Neural cell (in vitro differentiated cells): Measurements from ENCODE around the gene CBX2. TPM values are rescaled to one million over a fixed set of nuclear protein-coding genes. Genes with fewer than 3 reads are reported as not detected.

Experiments used
- H2AFZ ChIP-seq: fragments of 200-600, 300-800 bp; sonication (generic), shearing (Covaris generic); 2 replicates; pipeline ENCODE4 v1.6.0; 2014; ENCODE audit warnings: low read depth, mild to moderate bottlenecking, antibody characterized with exemption, low read length, moderate library complexity
- H3F3A ChIP-seq: fragments of 200-600 bp; shearing (Covaris generic); 2 replicates; pipeline ENCODE4 v1.6.1; 2016; ENCODE audit warnings: mild to moderate bottlenecking, moderate library complexity, mixed read lengths, antibody characterized with exemption, low read length; ENCODE audit not compliant: insufficient read depth, poor library complexity, severe bottlenecking
- H3K27ac ChIP-seq: fragments of 200-600, 300-800 bp; sonication (generic), shearing (Covaris generic); 2 replicates; pipeline ENCODE4 v1.5.1; 2014; ENCODE audit warnings: mild to moderate bottlenecking, low read length, moderate library complexity
- H3K27me3 ChIP-seq: fragments of 300-800, 200-600 bp; sonication (generic), shearing (Covaris generic); 2 replicates; pipeline ENCODE4 v1.6.0; 2014; ENCODE audit warnings: mild to moderate bottlenecking, low read depth, low read length, moderate library complexity; ENCODE audit not compliant: insufficient read depth
- H3K36me3 ChIP-seq: fragments of 300-800, 200-600 bp; sonication (generic), shearing (Covaris generic); 2 replicates; pipeline ENCODE4 v1.5.1; 2014; ENCODE audit warnings: mild to moderate bottlenecking, antibody characterized with exemption, low read length, moderate library complexity; ENCODE audit not compliant: insufficient read depth
- H3K4me2 ChIP-seq: fragments of 300-800, 200-600 bp; sonication (generic), shearing (Covaris generic); 2 replicates; pipeline ENCODE4 v1.6.0; 2014; ENCODE audit warnings: mild to moderate bottlenecking, low read length
- H3K4me3 ChIP-seq: fragments of 300-800, 200-600 bp; sonication (generic), shearing (Covaris generic); 2 replicates; pipeline ENCODE4 v1.5.1; 2014; ENCODE audit warnings: mild to moderate bottlenecking, low read length, moderate library complexity
- H3K79me2 ChIP-seq: fragments of 200-600 bp; shearing (Covaris generic); replicated peaks from 2 replicates; pipeline ENCODE4 v1.6.0; 2014; ENCODE audit warnings: mild to moderate bottlenecking, low read length, moderate library complexity; ENCODE audit not compliant: insufficient read depth
- H3K9ac ChIP-seq: fragments of 300-800, 200-600 bp; sonication (generic), shearing (Covaris generic); 2 replicates; pipeline ENCODE4 v1.6.1; 2016; ENCODE audit warnings: mild to moderate bottlenecking, low read length, mixed read lengths
- H3K9me2 ChIP-seq: fragments of 200-600 bp; shearing (Covaris generic); 2 replicates; pipeline ENCODE4 v1.6.1; 2016; ENCODE audit warnings: mild to moderate bottlenecking, low read length, mixed read lengths; ENCODE audit not compliant: insufficient read depth
- H3K9me3 ChIP-seq: fragments of 200-600, 300-800 bp; sonication (generic), shearing (Covaris generic); 2 replicates; pipeline ENCODE4 v1.6.1; 2016; ENCODE audit warnings: mild to moderate bottlenecking, mixed run types, low read length, moderate library complexity, mixed read lengths
- H4K20me1 ChIP-seq: fragments of 200-600 bp; shearing (Covaris generic); 2 replicates; pipeline ENCODE4 v1.6.1; 2016; ENCODE audit warnings: mild to moderate bottlenecking, mixed run types; ENCODE audit not compliant: insufficient read depth
- EP300 ChIP-seq: fragments of 450-650 bp; conservative IDR thresholded peaks from 2 replicates; pipeline ENCODE4 v1.6.1; 2014; ENCODE audit warnings: antibody characterized with exemption, mild to moderate bottlenecking, moderate library complexity; ENCODE audit not compliant: poor library complexity, severe bottlenecking
- EZH2 ChIP-seq: fragments of 200-600, 300-800 bp; shearing (Covaris generic), sonication (generic); IDR thresholded peaks from 2 replicates; pipeline ENCODE4 v1.6.1; 2014; ENCODE audit warnings: antibody characterized with exemption, low read length, borderline replicate concordance, mild to moderate bottlenecking; ENCODE audit not compliant: insufficient read depth, poor library complexity, severe bottlenecking
- MXI1 ChIP-seq: fragments of 450-650 bp; conservative IDR thresholded peaks from 2 replicates; pipeline ENCODE4 v1.6.1; 2014; ENCODE audit warnings: antibody characterized with exemption, mild to moderate bottlenecking; ENCODE audit not compliant: poor library complexity, severe bottlenecking
- POLR2AphosphoS5 ChIP-seq: IDR thresholded peaks from 2 replicates; pipeline ENCODE4 v1.6.1; 2012
- RAD21 ChIP-seq: fragments of 450-650 bp; conservative IDR thresholded peaks from 2 replicates; pipeline ENCODE4 v1.6.1; 2014; ENCODE audit warnings: antibody characterized with exemption, mild to moderate bottlenecking, moderate library complexity
- SMC3 ChIP-seq: fragments of 450-650 bp; conservative IDR thresholded peaks from 2 replicates; pipeline ENCODE4 v1.6.1; 2014; ENCODE audit warnings: antibody characterized with exemption, mild to moderate bottlenecking, moderate library complexity; ENCODE audit not compliant: poor library complexity
- TAF1 ChIP-seq: IDR thresholded peaks from 2 replicates; pipeline ENCODE4 v1.6.1; 2012; ENCODE audit warnings: low read depth
- polyA plus RNA-seq: library from polyadenylated mRNA; depleted of rRNA; stranded (reverse); fragments of >200 nt; gene quantifications from 2 replicates; pipeline ENCODE4 v1.2.3, GENCODE V29; 2014
- TF ChIP-seq, protein P1 (sequence below): IDR thresholded peaks from 2 replicates; pipeline ENCODE4 v1.6.1; 2012; ENCODE audit warnings: borderline replicate concordance
- TF ChIP-seq, protein P2 (sequence below): fragments of 450-650 bp; IDR thresholded peaks from 2 replicates; pipeline ENCODE4 v1.5.1; 2014; ENCODE audit warnings: antibody characterized with exemption, mild to moderate bottlenecking, moderate library complexity; ENCODE audit not compliant: poor library complexity, severe bottlenecking

Gene CBX2
- polyA plus RNA-seq, 1 donor from 2014 or later, result 16.9 TPM

DNA sequence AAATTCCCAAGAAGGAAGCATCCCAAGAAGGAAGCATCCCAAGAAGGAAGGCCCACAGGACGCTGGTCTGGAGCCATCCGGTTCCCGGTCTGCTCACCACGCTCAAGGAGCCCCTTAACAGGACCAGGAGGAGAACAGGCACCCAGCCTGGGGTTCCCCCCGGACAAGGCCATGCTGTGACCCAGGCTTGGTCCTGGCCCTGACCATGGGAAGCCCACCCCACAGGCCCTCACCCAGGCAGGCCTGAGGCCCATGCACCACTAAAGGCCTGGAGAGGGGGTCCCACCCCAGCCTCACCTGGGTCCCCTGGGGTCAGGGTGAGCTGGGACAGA lies 47.5 kb upstream of the CBX2 start:
- no peaks in the 10 kb centered on the region for H4K20me1 ChIP-seq
- H3K4me2 ChIP-seq, result no peak overlapping the region
- H3K36me3 ChIP-seq, result no peaks in the 10 kb centered on the region
- H3K9ac ChIP-seq, result no peak overlapping the region
- no peaks in the 10 kb centered on the region for H3K27me3 ChIP-seq
- H3K9me2 ChIP-seq, result no peaks in the 10 kb centered on the region
- no peaks in the 10 kb centered on the region for H3K9me3 ChIP-seq
- H3K27ac ChIP-seq, result no peak overlapping the region
- no peaks in the 10 kb centered on the region for H3F3A ChIP-seq
- no peak overlapping the region for H3K4me3 ChIP-seq
- no peak overlapping the region for H2AFZ ChIP-seq
- H3K79me2 ChIP-seq, result no peaks in the 10 kb centered on the region
- TF ChIP-seq POLR2AphosphoS5, result no peak

DNA sequence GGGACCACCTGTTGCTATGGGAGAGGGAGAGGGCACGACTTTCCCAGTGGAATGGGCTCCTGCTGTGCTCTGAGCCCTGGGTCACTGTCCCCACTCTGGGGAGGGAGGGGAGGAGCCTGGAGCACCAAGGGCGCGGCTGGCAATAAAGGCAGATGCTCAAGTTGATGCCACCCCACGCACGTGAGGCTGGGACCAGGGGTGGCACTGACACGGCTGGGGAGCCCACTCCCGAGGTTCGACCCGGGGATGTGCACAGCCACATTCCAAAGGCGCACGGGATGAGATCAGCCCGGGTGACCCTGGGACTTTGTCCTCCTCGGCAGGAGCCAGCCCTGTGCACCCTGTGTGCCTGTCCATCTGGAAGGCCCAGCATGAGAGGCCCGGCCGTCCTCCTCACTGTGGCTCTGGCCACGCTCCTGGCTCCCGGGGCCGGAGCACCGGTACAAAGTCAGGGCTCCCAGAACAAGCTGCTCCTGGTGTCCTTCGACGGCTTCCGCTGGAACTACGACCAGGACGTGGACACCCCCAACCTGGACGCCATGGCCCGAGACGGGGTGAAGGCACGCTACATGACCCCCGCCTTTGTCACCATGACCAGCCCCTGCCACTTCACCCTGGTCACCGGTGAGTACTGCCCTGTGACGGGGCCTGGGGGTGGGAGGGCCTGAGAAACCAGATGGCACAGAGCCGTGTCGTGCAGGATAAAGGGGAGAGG lies 47.0 kb upstream of the CBX2 start, which contains the start of gene ENPP7:
Gene ENPP7, plus strand, starts transcription at position 175 of the 715 bp plus-strand sequence. Its CDS starts 197 bp downstream, at position 372.
- Histone ChIP-seq H3K36me3 (no peaks in the 10 kb centered on the region), H3K9me3 (no peaks in the 10 kb centered on the region), H3K79me2 (no peaks in the 10 kb centered on the region), H3F3A (no peaks in the 10 kb centered on the region), H3K4me2 (no peak within 1 kb of the TSS), H3K9ac (no peak within 1 kb of the TSS), H3K27ac (no peak within 1 kb of the TSS), H3K27me3 (no peaks in the 10 kb centered on the region), H4K20me1 (no peaks in the 10 kb centered on the region), H2AFZ (no peak within 1 kb of the TSS), H3K4me3 (no peak within 1 kb of the TSS), H3K9me2 (no peaks in the 10 kb centered on the region)
- no peak for TF ChIP-seq TAF1
- TF ChIP-seq, protein P1, sequence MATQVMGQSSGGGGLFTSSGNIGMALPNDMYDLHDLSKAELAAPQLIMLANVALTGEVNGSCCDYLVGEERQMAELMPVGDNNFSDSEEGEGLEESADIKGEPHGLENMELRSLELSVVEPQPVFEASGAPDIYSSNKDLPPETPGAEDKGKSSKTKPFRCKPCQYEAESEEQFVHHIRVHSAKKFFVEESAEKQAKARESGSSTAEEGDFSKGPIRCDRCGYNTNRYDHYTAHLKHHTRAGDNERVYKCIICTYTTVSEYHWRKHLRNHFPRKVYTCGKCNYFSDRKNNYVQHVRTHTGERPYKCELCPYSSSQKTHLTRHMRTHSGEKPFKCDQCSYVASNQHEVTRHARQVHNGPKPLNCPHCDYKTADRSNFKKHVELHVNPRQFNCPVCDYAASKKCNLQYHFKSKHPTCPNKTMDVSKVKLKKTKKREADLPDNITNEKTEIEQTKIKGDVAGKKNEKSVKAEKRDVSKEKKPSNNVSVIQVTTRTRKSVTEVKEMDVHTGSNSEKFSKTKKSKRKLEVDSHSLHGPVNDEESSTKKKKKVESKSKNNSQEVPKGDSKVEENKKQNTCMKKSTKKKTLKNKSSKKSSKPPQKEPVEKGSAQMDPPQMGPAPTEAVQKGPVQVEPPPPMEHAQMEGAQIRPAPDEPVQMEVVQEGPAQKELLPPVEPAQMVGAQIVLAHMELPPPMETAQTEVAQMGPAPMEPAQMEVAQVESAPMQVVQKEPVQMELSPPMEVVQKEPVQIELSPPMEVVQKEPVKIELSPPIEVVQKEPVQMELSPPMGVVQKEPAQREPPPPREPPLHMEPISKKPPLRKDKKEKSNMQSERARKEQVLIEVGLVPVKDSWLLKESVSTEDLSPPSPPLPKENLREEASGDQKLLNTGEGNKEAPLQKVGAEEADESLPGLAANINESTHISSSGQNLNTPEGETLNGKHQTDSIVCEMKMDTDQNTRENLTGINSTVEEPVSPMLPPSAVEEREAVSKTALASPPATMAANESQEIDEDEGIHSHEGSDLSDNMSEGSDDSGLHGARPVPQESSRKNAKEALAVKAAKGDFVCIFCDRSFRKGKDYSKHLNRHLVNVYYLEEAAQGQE, result no peak
- no peak for TF ChIP-seq MXI1
- TF ChIP-seq RAD21, result no peak
- no peak for TF ChIP-seq POLR2AphosphoS5
- TF ChIP-seq EP300, result no peak
- TF ChIP-seq, protein P2, sequence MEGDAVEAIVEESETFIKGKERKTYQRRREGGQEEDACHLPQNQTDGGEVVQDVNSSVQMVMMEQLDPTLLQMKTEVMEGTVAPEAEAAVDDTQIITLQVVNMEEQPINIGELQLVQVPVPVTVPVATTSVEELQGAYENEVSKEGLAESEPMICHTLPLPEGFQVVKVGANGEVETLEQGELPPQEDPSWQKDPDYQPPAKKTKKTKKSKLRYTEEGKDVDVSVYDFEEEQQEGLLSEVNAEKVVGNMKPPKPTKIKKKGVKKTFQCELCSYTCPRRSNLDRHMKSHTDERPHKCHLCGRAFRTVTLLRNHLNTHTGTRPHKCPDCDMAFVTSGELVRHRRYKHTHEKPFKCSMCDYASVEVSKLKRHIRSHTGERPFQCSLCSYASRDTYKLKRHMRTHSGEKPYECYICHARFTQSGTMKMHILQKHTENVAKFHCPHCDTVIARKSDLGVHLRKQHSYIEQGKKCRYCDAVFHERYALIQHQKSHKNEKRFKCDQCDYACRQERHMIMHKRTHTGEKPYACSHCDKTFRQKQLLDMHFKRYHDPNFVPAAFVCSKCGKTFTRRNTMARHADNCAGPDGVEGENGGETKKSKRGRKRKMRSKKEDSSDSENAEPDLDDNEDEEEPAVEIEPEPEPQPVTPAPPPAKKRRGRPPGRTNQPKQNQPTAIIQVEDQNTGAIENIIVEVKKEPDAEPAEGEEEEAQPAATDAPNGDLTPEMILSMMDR, result no peak
- TF ChIP-seq SMC3, result no peak
- TF ChIP-seq EZH2, result no peak
